SK-N-SH (cell line): ENCODE results near the gene KCNJ5. TPM values are rescaled to one million over a fixed set of nuclear protein-coding genes. Genes with fewer than 3 reads are reported as not detected.

Experiments used
- CTCF ChIA-PET: fragments of 300-600, 350-600 bp; formaldehyde crosslinking; extraction: SDS; loops from one replicate; lab custom pipeline; 2021; lab: Yijun Ruan, JAX
- POLR2A ChIA-PET: fragments of 350-600 bp; sonication (Branson Sonifier 250); formaldehyde crosslinking; extraction: SDS; loops from one replicate; lab custom pipeline; 2020; ENCODE audit warnings: antibody characterized with exemption, inconsistent platforms; lab: Yijun Ruan, JAX
- DNase-seq: peaks from one replicate; pipeline ENCODE4 v3.0.0; 2012
- H2AFZ ChIP-seq: fragments of 200-600 bp; sonication (generic); 2 replicates; pipeline ENCODE4 v1.8.1; 2016; ENCODE audit warnings: antibody characterized with exemption, mild to moderate bottlenecking, low read depth
- H3F3A ChIP-seq: fragments of 200-600 bp; sonication (generic); replicated peaks from 2 replicates; pipeline ENCODE3; 2016; ENCODE audit warnings: antibody characterized with exemption, mild to moderate bottlenecking; ENCODE audit not compliant: insufficient read depth
- H3K27ac ChIP-seq, 2 experiments: fragments of 200-500 bp in 1 of 2; fragments of 200-600 bp in 1 of 2; sonication (Bioruptor generic) in 1 of 2; sonication (generic), shearing (Covaris generic) in 1 of 2; 2 replicates each; pipeline versions ENCODE4 v1.5.1 to v1.6.1; 2014 to 2016; ENCODE audit warnings: low read depth in 2 of 2, inconsistent platforms in 1 of 2, low read length in 1 of 2, mild to moderate bottlenecking in 1 of 2, mixed read lengths in 1 of 2
- H3K27me3 ChIP-seq: fragments of 200-600 bp; sonication (generic), shearing (Covaris generic); 2 replicates; pipeline ENCODE4 v1.6.1; 2016; ENCODE audit warnings: mixed run types; ENCODE audit not compliant: insufficient read depth
- H3K36me3 ChIP-seq, 2 experiments: fragments of 200-500 bp in 1 of 2; fragments of 200-600 bp in 1 of 2; sonication (Bioruptor generic) in 1 of 2; sonication (generic) in 1 of 2; replicated peaks in 1 of 2; 2 replicates each; pipeline versions ENCODE3 to v1.5.1; 2014 to 2016; ENCODE audit warnings: low read length in 1 of 2, mild to moderate bottlenecking in 1 of 2; ENCODE audit not compliant: insufficient read depth in 2 of 2, control insufficient read depth in 1 of 2
- H3K4me1 ChIP-seq, 2 experiments: fragments of 200-500 bp in 1 of 2; fragments of 200-600 bp in 1 of 2; sonication (Bioruptor generic) in 1 of 2; sonication (generic), shearing (Covaris generic) in 1 of 2; 2 replicates each; pipeline versions ENCODE4 v1.5.1 to v1.6.1; 2014 to 2016; ENCODE audit warnings: low read depth in 1 of 2, low read length in 1 of 2, mixed run types in 1 of 2; ENCODE audit not compliant: insufficient read depth in 2 of 2, control insufficient read depth in 1 of 2
- H3K4me2 ChIP-seq: fragments of 200-600 bp; sonication (generic), shearing (Covaris generic); 2 replicates; pipeline ENCODE4 v1.6.1; 2017; ENCODE audit warnings: mixed run types
- H3K4me3 ChIP-seq, 2 experiments: fragments of 200-500 bp in 1 of 2; fragments of 200-600 bp in 1 of 2; sonication (Bioruptor generic) in 1 of 2; sonication (generic), shearing (Covaris generic) in 1 of 2; 2 replicates each; pipeline versions ENCODE4 v1.5.1 to v1.8.1; 2014 to 2016; ENCODE audit warnings: low read depth in 2 of 2, inconsistent platforms in 1 of 2, low read length in 1 of 2, mild to moderate bottlenecking in 1 of 2, mixed read lengths in 1 of 2, moderate library complexity in 1 of 2
- H3K79me2 ChIP-seq: fragments of 200-600 bp; sonication (generic); 2 replicates; pipeline ENCODE4 v1.8.1; 2017; ENCODE audit warnings: mild to moderate bottlenecking; ENCODE audit not compliant: insufficient read depth
- H3K9ac ChIP-seq: fragments of 200-600 bp; sonication (generic); 2 replicates; pipeline ENCODE4 v1.6.1; 2017; ENCODE audit warnings: mixed run types
- H3K9me2 ChIP-seq: fragments of 200-600 bp; sonication (generic); 2 replicates; pipeline ENCODE4 v1.6.1; 2017; ENCODE audit warnings: mixed run types
- H3K9me3 ChIP-seq: fragments of 200-600 bp; sonication (generic); 2 replicates; pipeline ENCODE4 v1.6.1; 2017; ENCODE audit warnings: mixed run types, mild to moderate bottlenecking, moderate library complexity
- H4K20me1 ChIP-seq: fragments of 200-600 bp; sonication (generic); 2 replicates; pipeline ENCODE4 v1.6.1; 2017; ENCODE audit warnings: mild to moderate bottlenecking, mixed run types; ENCODE audit not compliant: insufficient read depth
- ELF1 ChIP-seq: IDR thresholded peaks from 2 replicates; pipeline ENCODE4 v1.4.0; 2012
- FOXJ3 ChIP-seq: sonication (generic); formaldehyde crosslinking; IDR thresholded peaks from 2 replicates; pipeline ENCODE4 v1.5.1; 2020; ENCODE audit warnings: mild to moderate bottlenecking, missing genetic modification reagents
- FOXM1 ChIP-seq: IDR thresholded peaks from 2 replicates; pipeline ENCODE4 v1.4.0; 2012; ENCODE audit warnings: low read depth, mild to moderate bottlenecking
- GABPA ChIP-seq: IDR thresholded peaks from 2 replicates; pipeline ENCODE4 v1.4.0; 2012; ENCODE audit warnings: low read depth, mild to moderate bottlenecking
- GATA2 ChIP-seq: sonication (generic); formaldehyde crosslinking; IDR thresholded peaks from 2 replicates; pipeline ENCODE4 v1.5.0; 2020; ENCODE audit warnings: mild to moderate bottlenecking, missing genetic modification reagents
- JUND ChIP-seq: IDR thresholded peaks from 2 replicates; pipeline ENCODE4 v1.4.0; 2012
- MEF2A ChIP-seq: IDR thresholded peaks from 2 replicates; pipeline ENCODE4 v1.4.0; 2012; ENCODE audit warnings: low read depth, borderline replicate concordance
- MXI1 ChIP-seq: IDR thresholded peaks from 2 replicates; pipeline ENCODE4 v1.6.1; 2012; ENCODE audit warnings: mild to moderate bottlenecking, low read depth, low read length, improper control_type of control experiment
- POLR2AphosphoS5 ChIP-seq: IDR thresholded peaks from 2 replicates; pipeline ENCODE4 v1.6.1; 2012; ENCODE audit warnings: low read depth, low read length
- RAD21 ChIP-seq: IDR thresholded peaks from 2 replicates; pipeline ENCODE4 v1.6.1; 2012; ENCODE audit warnings: mild to moderate bottlenecking, low read length
- RCOR1 ChIP-seq: fragments of 150-350 bp; IDR thresholded peaks from 2 replicates; pipeline ENCODE4 v1.6.1; 2017; ENCODE audit warnings: antibody characterized with exemption, low read length
- RFX5 ChIP-seq: IDR thresholded peaks from 2 replicates; pipeline ENCODE4 v1.6.1; 2012; ENCODE audit warnings: mild to moderate bottlenecking, improper control_type of control experiment, low read length
- SIN3A ChIP-seq: IDR thresholded peaks from 2 replicates; pipeline ENCODE4 v1.6.1; 2012; ENCODE audit warnings: low read depth, mild to moderate bottlenecking, low read length, moderate library complexity, borderline replicate concordance
- SMC3 ChIP-seq: IDR thresholded peaks from 2 replicates; pipeline ENCODE4 v1.6.1; 2012; ENCODE audit warnings: low read depth, low read length, improper control_type of control experiment
- TCF12 ChIP-seq: IDR thresholded peaks from 2 replicates; pipeline ENCODE4 v1.4.0; 2012
- TEAD4 ChIP-seq: IDR thresholded peaks from 2 replicates; pipeline ENCODE4 v1.4.0; 2012; ENCODE audit warnings: mild to moderate bottlenecking, borderline replicate concordance; ENCODE audit not compliant: insufficient read depth
- YY1 ChIP-seq: IDR thresholded peaks from 2 replicates; pipeline ENCODE4 v1.4.0; 2012; ENCODE audit warnings: low read depth, mild to moderate bottlenecking
- WGBS: methylation state at CpG from one replicate; pipeline ENCODE4 v1.1.6; 2017; ENCODE audit warnings: low lambda C conversion rate; 5-methylcytosine and 5-hydroxymethylcytosine counted together
- polyA plus RNA-seq, 3 experiments: library from polyadenylated mRNA; depleted of rRNA; stranded (reverse); fragments of >200 nt; gene quantifications; 2 replicates each; pipeline ENCODE4 v1.2.3, GENCODE V29; 2012
- TF ChIP-seq, protein P1 (sequence below): IDR thresholded peaks from 2 replicates; pipeline ENCODE4 v1.4.0; 2012; ENCODE audit warnings: low read depth
- TF ChIP-seq, protein P2 (sequence below): fragments of 150-350 bp; IDR thresholded peaks from 2 replicates; pipeline ENCODE4 v1.6.1; 2016; ENCODE audit warnings: mild to moderate bottlenecking, low read depth, low read length
- TF ChIP-seq, protein P3 (sequence below): fragments of 200-600 bp; sonication (generic); IDR thresholded peaks from 2 replicates; pipeline ENCODE4 v1.6.1; 2017; ENCODE audit warnings: antibody characterized with exemption, mild to moderate bottlenecking, moderate library complexity
- TF ChIP-seq, protein P4 (sequence below): IDR thresholded peaks from 2 replicates; pipeline ENCODE4 v1.4.0; 2012; ENCODE audit warnings: low read depth, borderline replicate concordance
- TF ChIP-seq, protein P5 (sequence below): fragments of 150-350 bp; IDR thresholded peaks from 2 replicates; pipeline ENCODE4 v1.6.1; 2017; ENCODE audit warnings: antibody characterized with exemption, low read length, low read depth, borderline replicate concordance
- TF ChIP-seq, protein P6 (sequence below): IDR thresholded peaks from 2 replicates; pipeline ENCODE4; 2012

The KCNJ5 gene
- polyA plus RNA-seq, 1 of the 3 experiments (the other 2 are of a cell fraction) = 0.03 TPM

DNA sequence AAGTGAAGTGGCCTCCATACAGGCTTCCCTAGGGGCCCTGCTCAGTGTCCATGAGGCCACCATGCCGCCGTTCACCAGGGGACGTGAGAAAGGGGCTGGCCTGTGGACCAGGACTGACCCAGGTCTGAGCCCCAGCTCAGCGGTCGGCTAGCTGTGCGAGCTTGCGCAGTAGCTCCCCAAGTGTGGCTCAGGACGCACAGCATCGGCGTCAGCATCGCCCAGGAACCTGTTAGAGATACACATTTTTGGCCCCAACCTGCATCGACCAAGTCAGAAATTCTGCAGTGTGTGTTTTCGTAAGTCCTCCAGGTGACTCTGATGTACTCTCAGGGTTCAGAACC, 51.1 kb downstream of the KCNJ5 start:
- no peak overlapping the region for H3K4me2 ChIP-seq
- no peaks in the 10 kb centered on the region for H3F3A ChIP-seq
- H3K27me3 ChIP-seq = no peaks in the 10 kb centered on the region
- TF ChIP-seq GABPA (no peak), FOXM1 (no peak), FOXJ3 (CRISPR knock-in tag) (no peak), GATA2 (CRISPR knock-in tag) (no peak), TCF12 (no peak), POLR2AphosphoS5 (no peak), JUND (no peak), RFX5 (no peak), RAD21 (no peak)
- TF ChIP-seq, protein P1, sequence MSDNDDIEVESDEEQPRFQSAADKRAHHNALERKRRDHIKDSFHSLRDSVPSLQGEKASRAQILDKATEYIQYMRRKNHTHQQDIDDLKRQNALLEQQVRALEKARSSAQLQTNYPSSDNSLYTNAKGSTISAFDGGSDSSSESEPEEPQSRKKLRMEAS = no peak
- no peak overlapping the region for H3K27ac ChIP-seq
- H3K4me3 ChIP-seq = no peak overlapping the region
- ChIA-PET CTCF (interaction anchor here (1.6 to 34.0 kb wide), 3 partner anchors 14 to 53 kb away, joined by 5 to 872 read pairs (median 113); partner anchors contain the start of gene KCNJ5), POLR2A (no interaction called here)
- H3K4me1 ChIP-seq = no peaks in the 10 kb centered on the region
- H3K79me2 ChIP-seq = no peaks in the 10 kb centered on the region
- H3K9me2 ChIP-seq = no peaks in the 10 kb centered on the region
- no peak overlapping the region for H3K9ac ChIP-seq
- no peak for DNase-seq
- no peaks in the 10 kb centered on the region for H3K9me3 ChIP-seq
- no peak overlapping the region for H2AFZ ChIP-seq
- no peaks in the 10 kb centered on the region for H4K20me1 ChIP-seq
- no peaks in the 10 kb centered on the region for H3K36me3 ChIP-seq
- WGBS = 89% methylated on average over 9 of the region's 13 CpGs

DNA sequence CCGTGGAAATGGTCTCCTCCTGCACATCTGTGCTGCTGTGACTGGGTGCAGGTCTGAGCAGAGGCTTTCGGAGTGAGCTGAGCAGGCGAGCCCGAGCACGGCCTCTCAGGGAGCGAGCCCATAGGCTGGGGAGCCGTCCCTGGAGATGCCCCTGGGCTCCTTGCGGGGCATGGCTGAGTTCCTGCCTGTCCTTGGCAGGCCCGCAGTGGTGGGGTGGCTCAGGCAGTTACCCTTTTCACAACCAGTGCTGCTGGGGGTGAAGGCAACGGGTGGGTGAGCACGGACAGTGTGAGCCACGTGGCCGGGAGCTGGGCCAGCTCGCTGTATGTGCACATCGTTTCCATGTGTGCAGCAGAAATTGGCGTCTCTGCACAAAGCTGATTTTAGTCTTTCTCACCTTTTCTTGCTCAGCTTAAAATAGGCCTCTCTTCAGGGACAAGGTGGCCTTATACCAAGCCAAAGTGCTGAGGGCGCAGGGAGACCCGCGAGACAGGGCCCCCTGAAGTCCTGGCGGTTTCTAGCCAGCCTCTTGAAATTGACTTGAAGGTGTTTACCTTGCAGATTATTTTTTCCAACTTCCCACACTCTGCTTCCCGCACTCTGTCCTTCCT, 51.8 kb downstream of the KCNJ5 start, which contains the start of gene TP53AIP1:
TSS of gene TP53AIP1 (minus strand) at position 55 of the 611 bp plus-strand sequence. CDS start 5,053 bp downstream, outside the sequence.
- no peak within 1 kb of the TSS for H2AFZ ChIP-seq
- no peak within 1 kb of the TSS for H3K27ac ChIP-seq
- H3K9me2 ChIP-seq = no peaks in the 10 kb centered on the region
- H3K4me2 ChIP-seq = no peak within 1 kb of the TSS
- WGBS = 68% methylated on average over 7 of the region's 21 CpGs
- ChIA-PET CTCF (interaction anchor here (0.6 to 34.0 kb wide), 4 partner anchors 14 to 62 kb away, joined by 3 to 872 read pairs (median 59); partner anchors contain the start of gene KCNJ5), POLR2A (no interaction called here)
- no peaks in the 10 kb centered on the region for H3K36me3 ChIP-seq
- H3K4me1 ChIP-seq = no peaks in the 10 kb centered on the region
- no peaks in the 10 kb centered on the region for H3K79me2 ChIP-seq
- H4K20me1 ChIP-seq = no peaks in the 10 kb centered on the region
- H3K9me3 ChIP-seq = no peaks in the 10 kb centered on the region
- no peaks in the 10 kb centered on the region for H3F3A ChIP-seq
- no peak for DNase-seq
- no peaks in the 10 kb centered on the region for H3K27me3 ChIP-seq
- no peak within 1 kb of the TSS for H3K9ac ChIP-seq
- no peak within 1 kb of the TSS for H3K4me3 ChIP-seq
- TF ChIP-seq SIN3A (no peak), ELF1 (no peak), SMC3 (no peak), MXI1 (no peak), GATA2 (CRISPR knock-in tag) (no peak), TEAD4 (no peak), YY1 (no peak), MEF2A (no peak), RCOR1 (no peak), GABPA (no peak)
- TF ChIP-seq, protein P2, sequence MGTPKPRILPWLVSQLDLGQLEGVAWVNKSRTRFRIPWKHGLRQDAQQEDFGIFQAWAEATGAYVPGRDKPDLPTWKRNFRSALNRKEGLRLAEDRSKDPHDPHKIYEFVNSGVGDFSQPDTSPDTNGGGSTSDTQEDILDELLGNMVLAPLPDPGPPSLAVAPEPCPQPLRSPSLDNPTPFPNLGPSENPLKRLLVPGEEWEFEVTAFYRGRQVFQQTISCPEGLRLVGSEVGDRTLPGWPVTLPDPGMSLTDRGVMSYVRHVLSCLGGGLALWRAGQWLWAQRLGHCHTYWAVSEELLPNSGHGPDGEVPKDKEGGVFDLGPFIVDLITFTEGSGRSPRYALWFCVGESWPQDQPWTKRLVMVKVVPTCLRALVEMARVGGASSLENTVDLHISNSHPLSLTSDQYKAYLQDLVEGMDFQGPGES = no peak
- TF ChIP-seq, protein P1 = no peak
- TF ChIP-seq, protein P3, sequence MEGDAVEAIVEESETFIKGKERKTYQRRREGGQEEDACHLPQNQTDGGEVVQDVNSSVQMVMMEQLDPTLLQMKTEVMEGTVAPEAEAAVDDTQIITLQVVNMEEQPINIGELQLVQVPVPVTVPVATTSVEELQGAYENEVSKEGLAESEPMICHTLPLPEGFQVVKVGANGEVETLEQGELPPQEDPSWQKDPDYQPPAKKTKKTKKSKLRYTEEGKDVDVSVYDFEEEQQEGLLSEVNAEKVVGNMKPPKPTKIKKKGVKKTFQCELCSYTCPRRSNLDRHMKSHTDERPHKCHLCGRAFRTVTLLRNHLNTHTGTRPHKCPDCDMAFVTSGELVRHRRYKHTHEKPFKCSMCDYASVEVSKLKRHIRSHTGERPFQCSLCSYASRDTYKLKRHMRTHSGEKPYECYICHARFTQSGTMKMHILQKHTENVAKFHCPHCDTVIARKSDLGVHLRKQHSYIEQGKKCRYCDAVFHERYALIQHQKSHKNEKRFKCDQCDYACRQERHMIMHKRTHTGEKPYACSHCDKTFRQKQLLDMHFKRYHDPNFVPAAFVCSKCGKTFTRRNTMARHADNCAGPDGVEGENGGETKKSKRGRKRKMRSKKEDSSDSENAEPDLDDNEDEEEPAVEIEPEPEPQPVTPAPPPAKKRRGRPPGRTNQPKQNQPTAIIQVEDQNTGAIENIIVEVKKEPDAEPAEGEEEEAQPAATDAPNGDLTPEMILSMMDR = no peak
- TF ChIP-seq, protein P4, sequence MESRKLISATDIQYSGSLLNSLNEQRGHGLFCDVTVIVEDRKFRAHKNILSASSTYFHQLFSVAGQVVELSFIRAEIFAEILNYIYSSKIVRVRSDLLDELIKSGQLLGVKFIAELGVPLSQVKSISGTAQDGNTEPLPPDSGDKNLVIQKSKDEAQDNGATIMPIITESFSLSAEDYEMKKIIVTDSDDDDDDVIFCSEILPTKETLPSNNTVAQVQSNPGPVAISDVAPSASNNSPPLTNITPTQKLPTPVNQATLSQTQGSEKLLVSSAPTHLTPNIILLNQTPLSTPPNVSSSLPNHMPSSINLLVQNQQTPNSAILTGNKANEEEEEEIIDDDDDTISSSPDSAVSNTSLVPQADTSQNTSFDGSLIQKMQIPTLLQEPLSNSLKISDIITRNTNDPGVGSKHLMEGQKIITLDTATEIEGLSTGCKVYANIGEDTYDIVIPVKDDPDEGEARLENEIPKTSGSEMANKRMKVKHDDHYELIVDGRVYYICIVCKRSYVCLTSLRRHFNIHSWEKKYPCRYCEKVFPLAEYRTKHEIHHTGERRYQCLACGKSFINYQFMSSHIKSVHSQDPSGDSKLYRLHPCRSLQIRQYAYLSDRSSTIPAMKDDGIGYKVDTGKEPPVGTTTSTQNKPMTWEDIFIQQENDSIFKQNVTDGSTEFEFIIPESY = no peak
- TF ChIP-seq, protein P5, sequence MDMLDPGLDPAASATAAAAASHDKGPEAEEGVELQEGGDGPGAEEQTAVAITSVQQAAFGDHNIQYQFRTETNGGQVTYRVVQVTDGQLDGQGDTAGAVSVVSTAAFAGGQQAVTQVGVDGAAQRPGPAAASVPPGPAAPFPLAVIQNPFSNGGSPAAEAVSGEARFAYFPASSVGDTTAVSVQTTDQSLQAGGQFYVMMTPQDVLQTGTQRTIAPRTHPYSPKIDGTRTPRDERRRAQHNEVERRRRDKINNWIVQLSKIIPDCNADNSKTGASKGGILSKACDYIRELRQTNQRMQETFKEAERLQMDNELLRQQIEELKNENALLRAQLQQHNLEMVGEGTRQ = no peak
- TF ChIP-seq, protein P6, sequence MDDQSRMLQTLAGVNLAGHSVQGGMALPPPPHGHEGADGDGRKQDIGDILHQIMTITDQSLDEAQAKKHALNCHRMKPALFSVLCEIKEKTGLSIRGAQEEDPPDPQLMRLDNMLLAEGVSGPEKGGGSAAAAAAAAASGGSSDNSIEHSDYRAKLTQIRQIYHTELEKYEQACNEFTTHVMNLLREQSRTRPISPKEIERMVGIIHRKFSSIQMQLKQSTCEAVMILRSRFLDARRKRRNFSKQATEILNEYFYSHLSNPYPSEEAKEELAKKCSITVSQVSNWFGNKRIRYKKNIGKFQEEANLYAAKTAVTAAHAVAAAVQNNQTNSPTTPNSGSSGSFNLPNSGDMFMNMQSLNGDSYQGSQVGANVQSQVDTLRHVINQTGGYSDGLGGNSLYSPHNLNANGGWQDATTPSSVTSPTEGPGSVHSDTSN = no peak
